ENCODE results near the gene PTPRE. TPM values are rescaled to one million over a fixed set of nuclear protein-coding genes. Genes with fewer than 3 reads are reported as not detected.

The PTPRE gene
- total RNA-seq, 1 experiment from 2014 or later: 0.70 TPM

- Histone ChIP-seq H3T11ph (ENCODE audit: low read length) (no peak overlapping the region), H4K8ac (replicated peaks; ENCODE audit: insufficient read length, low read depth, low read length) (no peak overlapping the region), H2BK12ac (ENCODE audit: insufficient read length, low read depth, low read length) (no peak overlapping the region), H3K27me3 (ENCODE audit: insufficient read depth, low read length) (no peaks in the 10 kb centered on the region), H3K9me3 (ENCODE audit: control insufficient read depth, low read depth, low read length) (no peaks in the 10 kb centered on the region), H3K18ac (ENCODE audit: insufficient read length, low read depth, low read length) (no peak overlapping the region), H4K91ac (ENCODE audit: insufficient read length, low read depth, low read length) (no peak overlapping the region), H3K14ac (ENCODE audit: insufficient read depth, low read length) (no peak overlapping the region), H2BK120ac (ENCODE audit: low read depth, low read length, poor library complexity, severe bottlenecking) (no peak overlapping the region), H2AFZ (ENCODE audit: low read length) (no peak overlapping the region), H2BK20ac (ENCODE audit: low read depth, low read length, poor library complexity, severe bottlenecking) (no peak overlapping the region), H3K4ac (ENCODE audit: low read depth, low read length) (no peak overlapping the region), H3K23me2 (ENCODE audit: insufficient read length, low read depth, low read length, poor library complexity, severe bottlenecking) (no peaks in the 10 kb centered on the region), H3K56ac (ENCODE audit: insufficient read length, low read depth, low read length) (no peak overlapping the region), H2BK15ac (ENCODE audit: low read depth, low read length) (no peak overlapping the region), H3K4me1 (ENCODE audit: insufficient read depth, low read length) (no peaks in the 10 kb centered on the region), H3K79me2 (ENCODE audit: insufficient read depth, low read length) (no peaks in the 10 kb centered on the region), H4K5ac (ENCODE audit: insufficient read length, low read depth, low read length) (no peak overlapping the region), H3K27ac (ENCODE audit: insufficient read length, low read depth, low read length) (no peak overlapping the region), H3K79me1 (ENCODE audit: insufficient read depth, low read depth, low read length, poor library complexity, severe bottlenecking) (no peaks in the 10 kb centered on the region), H3K23ac (ENCODE audit: insufficient read length, low read depth, low read length) (no peak overlapping the region), H2AK5ac (ENCODE audit: insufficient read length, low read length) (no peak overlapping the region), H3K9ac (ENCODE audit: extremely low read depth, insufficient read length, low read length) (no peak overlapping the region), H2BK5ac (ENCODE audit: insufficient read length, low read length) (no peak overlapping the region), H3K4me2 (ENCODE audit: insufficient read depth, insufficient read length, low read length) (no peak overlapping the region), H4K20me1 (ENCODE audit: control insufficient read depth, insufficient read depth, insufficient read length) (no peaks in the 10 kb centered on the region)
- no peak for TF ChIP-seq CTCF (conservative IDR thresholded peaks at IDR 0.05)
- no peaks in the 10 kb centered on the region for H3K36me3 Mint-ChIP-seq (ENCODE audit: insufficient read depth in 1 of 3, low read depth in 3 of 3)
- H3K9me3 Mint-ChIP-seq: no peaks in the 10 kb centered on the region
- no CpG with 5 or more reads among the region's 4 CpGs for WGBS (ENCODE audit: extremely low coverage, insufficient read length, low lambda C conversion rate)
- DNase-seq: no peak
- H3K4me1 Mint-ChIP-seq: peaks cover 4 to 6% of the 10 kb centered on the region in 2 experiments; a peak in 2 of 4 replicates
- no peak overlapping the region for H3K4me3 Mint-ChIP-seq
- H3K27ac Mint-ChIP-seq: no peak overlapping the region
- peaks cover 1% of the 10 kb centered on the region; the same call in 1 of the 2 replicates for H3K27me3 Mint-ChIP-seq (ENCODE audit: low read depth)
Observed at GRCh38 chr10:127915324-127915723, 8.4 kb downstream of the PTPRE start.

All from H9 (cell line).